ENCODE results near the gene B4GALT4.
"Not testable (repeated sequence)": the region's sequence is repeated elsewhere in the genome, so short reads cannot be mapped to it uniquely, and the experiment has no call there.

B4GALT4 gene

GRCh38 chr3:119240591-119241434, at the start of gene B4GALT4:
B4GALT4 (minus strand) TSS chr3:119240878; CDS start chr3:119230099, 10,779 bp downstream.
- Histone ChIP-seq H3K4me1 (ENCODE audit: insufficient read depth, low read length) (peaks cover 3% of the 10 kb centered on the region; the same call in 1 of the 2 replicates), H3K27me3 (ENCODE audit: insufficient read depth, low read length) (no peaks in the 10 kb centered on the region), H3K9me3 (ENCODE audit: insufficient read depth, low read depth, low read length) (no peaks in the 10 kb centered on the region), H3K36me3 (ENCODE audit: insufficient read depth, low read depth, low read length) (peaks cover 15% of the 10 kb centered on the region), H3K4me3 (ENCODE audit: low read length) (peak within 1 kb of the TSS; percentile 89), H3K27ac (ENCODE audit: low read length) (peak within 1 kb of the TSS; percentile 1), H3K9ac (ENCODE audit: low read depth, low read length) (peak within 1 kb of the TSS; percentile 87)

DNA sequence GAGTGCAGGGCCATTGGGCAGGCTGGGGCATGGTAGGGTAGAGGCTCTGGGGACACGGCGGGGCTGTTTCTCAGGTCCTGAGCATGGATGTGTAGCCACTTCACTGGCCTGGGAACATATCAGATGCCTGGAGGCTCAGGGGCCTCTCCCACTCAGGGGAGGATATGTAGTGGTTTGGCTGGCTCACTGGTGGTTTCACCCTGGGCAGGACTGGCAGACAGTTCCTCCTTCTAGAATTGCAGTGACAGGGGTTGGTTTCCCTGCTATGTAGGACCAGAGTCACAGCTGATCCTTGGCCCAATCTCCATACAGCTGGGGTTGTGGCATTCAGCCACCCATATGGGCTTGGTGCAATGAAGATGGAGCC, 48.7 kb upstream of the B4GALT4 start:
- Histone ChIP-seq H3K36me3 (ENCODE audit: insufficient read depth, low read depth, low read length) (no peaks in the 10 kb centered on the region), H3K9ac (ENCODE audit: low read depth, low read length) (no peak overlapping the region), H3K4me1 (ENCODE audit: insufficient read depth, low read length) (peaks cover 5% of the 10 kb centered on the region; the same call in 1 of the 2 replicates), H3K27ac (ENCODE audit: low read length) (no peak overlapping the region), H3K4me3 (ENCODE audit: low read length) (no peak overlapping the region), H3K9me3 (ENCODE audit: insufficient read depth, low read depth, low read length) (no peaks in the 10 kb centered on the region; the same call in 1 of the 2 replicates), H3K27me3 (ENCODE audit: insufficient read depth, low read length) (peaks cover 23% of the 10 kb centered on the region)

DNA sequence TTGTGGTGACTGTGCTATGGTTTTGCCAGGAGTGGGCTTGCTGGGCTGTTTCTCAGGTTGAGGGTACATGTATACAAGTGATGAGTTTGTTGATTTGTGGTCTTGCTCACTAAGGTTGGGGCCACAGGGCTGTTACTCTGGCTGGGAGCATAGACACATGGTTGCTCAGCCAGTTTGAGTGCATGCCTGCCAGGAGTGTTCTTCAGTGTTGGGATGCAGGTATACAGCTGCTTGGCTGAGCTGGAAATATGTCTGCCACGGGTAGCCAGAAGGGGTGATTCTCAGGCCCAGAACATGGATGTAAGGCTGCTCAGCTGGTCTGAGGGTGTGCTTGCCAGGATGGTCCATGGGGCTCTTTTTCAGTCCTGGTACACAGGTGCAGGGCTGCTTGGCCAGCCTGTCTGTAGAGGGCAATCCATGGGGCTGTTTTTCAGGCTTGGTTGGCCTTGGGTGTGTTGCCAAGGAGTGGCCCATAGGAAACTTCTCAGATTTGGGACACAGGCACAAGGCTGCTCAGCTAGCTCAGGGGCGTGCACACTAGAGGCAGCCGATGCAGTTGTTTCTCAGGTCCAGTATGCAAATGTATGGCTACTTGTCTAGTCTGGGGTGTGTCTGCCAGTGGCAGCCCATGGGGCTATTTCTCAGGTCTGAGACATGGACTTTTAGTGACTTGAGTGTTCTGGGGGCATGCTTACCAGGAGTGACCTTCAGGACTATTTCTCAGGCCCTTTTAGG, 48.2 kb upstream of the B4GALT4 start:
- no peak overlapping the region for H3K27ac ChIP-seq (ENCODE audit: low read length)
- H3K27me3 ChIP-seq (ENCODE audit: insufficient read depth, low read length), result peaks cover 17% of the 10 kb centered on the region
- H3K9me3 ChIP-seq (ENCODE audit: insufficient read depth, low read depth, low read length), result no peaks in the 10 kb centered on the region; the same call in 1 of the 2 replicates
- H3K9ac ChIP-seq (ENCODE audit: low read depth, low read length), result no peak overlapping the region
- no peaks in the 10 kb centered on the region for H3K36me3 ChIP-seq (ENCODE audit: insufficient read depth, low read depth, low read length)
- H3K4me1 ChIP-seq (ENCODE audit: insufficient read depth, low read length), result peaks cover 5% of the 10 kb centered on the region; the same call in 1 of the 2 replicates
- H3K4me3 ChIP-seq (ENCODE audit: low read length), result no peak overlapping the region

- H3K4me1 ChIP-seq (ENCODE audit: insufficient read depth, low read length), result no peaks in the 10 kb centered on the region
- H3K9ac ChIP-seq (ENCODE audit: low read depth, low read length), result no peak overlapping the region
- peaks cover 12% of the 10 kb centered on the region for H3K9me3 ChIP-seq (ENCODE audit: insufficient read depth, low read depth, low read length)
- H3K27me3 ChIP-seq (ENCODE audit: insufficient read depth, low read length), result no peaks in the 10 kb centered on the region
- H3K36me3 ChIP-seq (ENCODE audit: insufficient read depth, low read depth, low read length), result no peaks in the 10 kb centered on the region
- no peak overlapping the region for H3K4me3 ChIP-seq (ENCODE audit: low read length)
- H3K27ac ChIP-seq (ENCODE audit: low read length), result no peak overlapping the region
These were observed 39.0 kb upstream of the B4GALT4 start for GRCh38 chr3:119279584-119280243.

DNA sequence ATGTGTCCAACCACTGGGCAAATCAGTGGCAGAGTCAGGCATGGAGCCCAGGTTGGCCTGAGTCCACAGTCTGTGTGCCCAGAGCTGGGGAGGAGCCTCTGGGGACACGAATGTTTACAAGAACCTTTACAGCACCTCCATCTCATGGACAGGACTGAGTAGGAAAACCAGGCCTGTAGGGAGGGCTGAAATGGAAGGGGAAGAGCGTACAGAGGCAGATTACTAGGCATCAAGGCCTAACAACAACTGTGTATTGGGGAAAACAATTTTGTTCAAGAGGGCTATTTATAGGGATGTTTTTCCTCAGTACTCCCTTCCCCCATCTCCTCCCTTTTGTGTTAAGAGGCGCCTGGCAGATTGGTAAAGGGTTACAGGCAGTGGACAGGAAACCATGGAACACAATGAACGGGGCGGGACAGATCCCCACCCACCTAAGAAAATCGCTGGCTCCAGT, 38.5 kb upstream of the B4GALT4 start:
- Histone ChIP-seq H3K36me3 (ENCODE audit: insufficient read depth, low read depth, low read length) (no peaks in the 10 kb centered on the region), H3K4me3 (ENCODE audit: low read length) (no peak overlapping the region), H3K9ac (ENCODE audit: low read depth, low read length) (no peak overlapping the region), H3K4me1 (ENCODE audit: insufficient read depth, low read length) (no peaks in the 10 kb centered on the region), H3K27me3 (ENCODE audit: insufficient read depth, low read length) (no peaks in the 10 kb centered on the region), H3K27ac (ENCODE audit: low read length) (no peak overlapping the region), H3K9me3 (ENCODE audit: insufficient read depth, low read depth, low read length) (peaks cover 12% of the 10 kb centered on the region)

- H3K27ac ChIP-seq (ENCODE audit: low read length), result no peak overlapping the region
- H3K4me3 ChIP-seq (ENCODE audit: low read length), result no peak overlapping the region
- H3K36me3 ChIP-seq (ENCODE audit: insufficient read depth, low read depth, low read length), result no peaks in the 10 kb centered on the region
These were observed 36.0 kb upstream of the B4GALT4 start for GRCh38 chr3:119276680-119277079.

GRCh38 chr3:119270212-119270611, 29.5 kb upstream of the B4GALT4 start:
- not testable (repeated sequence) for H3K4me3 ChIP-seq (ENCODE audit: low read length); H3K27me3 ChIP-seq (ENCODE audit: insufficient read depth, low read length); H3K9me3 ChIP-seq (ENCODE audit: insufficient read depth, low read depth, low read length)

More at GRCh38 chr3:119276680-119277079, 36.0 kb upstream of the B4GALT4 start:
- Histone ChIP-seq H3K9ac (ENCODE audit: low read depth, low read length) (no peak overlapping the region), H3K27me3 (ENCODE audit: insufficient read depth, low read length) (no peaks in the 10 kb centered on the region), H3K4me1 (ENCODE audit: insufficient read depth, low read length) (no peaks in the 10 kb centered on the region), H3K9me3 (ENCODE audit: insufficient read depth, low read depth, low read length) (no peaks in the 10 kb centered on the region)

DNA sequence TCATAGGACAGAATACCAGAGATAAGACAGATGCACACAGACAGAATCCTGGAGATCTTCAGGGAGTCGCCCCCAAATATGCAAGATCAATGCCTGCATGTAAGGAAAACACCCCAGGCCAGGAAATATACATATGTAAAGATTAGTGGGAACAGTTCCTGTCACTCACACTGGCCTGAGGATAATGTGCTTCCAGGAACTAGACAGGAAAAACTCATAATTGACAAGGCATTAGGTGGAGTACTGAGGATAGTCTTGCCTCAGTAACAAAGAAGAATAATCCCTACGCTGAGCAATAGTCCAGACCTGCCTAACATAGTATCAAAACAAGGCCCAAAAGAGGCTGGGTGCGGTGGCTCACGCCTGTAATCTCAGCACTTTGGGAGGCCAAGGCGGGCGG, 20.4 kb upstream of the B4GALT4 start:
- H3K36me3 ChIP-seq (ENCODE audit: insufficient read depth, low read depth, low read length), result no peaks in the 10 kb centered on the region
- no peak overlapping the region for H3K27ac ChIP-seq (ENCODE audit: low read length)
- no peaks in the 10 kb centered on the region for H3K27me3 ChIP-seq (ENCODE audit: insufficient read depth, low read length)
- H3K4me1 ChIP-seq (ENCODE audit: insufficient read depth, low read length), result peaks cover 32% of the 10 kb centered on the region; the same call in 1 of the 2 replicates
- H3K4me3 ChIP-seq (ENCODE audit: low read length), result no peak overlapping the region
- no peaks in the 10 kb centered on the region for H3K9me3 ChIP-seq (ENCODE audit: insufficient read depth, low read depth, low read length)
- no peak overlapping the region for H3K9ac ChIP-seq (ENCODE audit: low read depth, low read length)

More at GRCh38 chr3:119270212-119270611, 29.5 kb upstream of the B4GALT4 start:
- not testable (repeated sequence) for H3K27ac ChIP-seq (ENCODE audit: low read length); H3K9ac ChIP-seq (ENCODE audit: low read depth, low read length); H3K4me1 ChIP-seq (ENCODE audit: insufficient read depth, low read length); H3K36me3 ChIP-seq (ENCODE audit: insufficient read depth, low read depth, low read length)

DNA sequence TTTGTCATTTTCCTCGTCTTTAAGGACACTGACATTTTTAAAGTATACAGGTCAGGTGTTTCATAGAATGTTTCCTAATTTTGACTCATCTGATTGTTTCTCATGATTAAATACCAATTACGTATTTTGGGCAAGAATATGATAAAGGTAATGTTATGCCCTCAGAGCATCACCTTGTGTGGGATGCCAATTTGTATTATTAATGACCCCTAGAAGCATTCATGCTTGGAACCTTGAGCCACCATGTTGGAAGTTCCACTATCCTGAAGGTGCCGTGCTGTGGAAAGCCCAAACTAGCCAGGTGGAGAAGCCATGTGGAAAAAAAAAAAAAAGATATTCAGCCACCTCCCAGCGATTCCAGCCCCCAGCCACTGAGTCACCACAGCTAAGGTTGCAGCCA, 19.1 kb upstream of the B4GALT4 start:
- Histone ChIP-seq H3K4me1 (ENCODE audit: insufficient read depth, low read length) (peaks cover 35% of the 10 kb centered on the region; the same call in 1 of the 2 replicates), H3K4me3 (ENCODE audit: low read length) (no peak overlapping the region), H3K27ac (ENCODE audit: low read length) (no peak overlapping the region)

GRCh38 chr3:119258915-119259314, 18.2 kb upstream of the B4GALT4 start:
- Histone ChIP-seq H3K36me3 (ENCODE audit: insufficient read depth, low read depth, low read length) (no peaks in the 10 kb centered on the region), H3K9me3 (ENCODE audit: insufficient read depth, low read depth, low read length) (no peaks in the 10 kb centered on the region), H3K27me3 (ENCODE audit: insufficient read depth, low read length) (no peaks in the 10 kb centered on the region), H3K27ac (ENCODE audit: low read length) (no peak overlapping the region), H3K4me1 (ENCODE audit: insufficient read depth, low read length) (peaks cover 42% of the 10 kb centered on the region; the same call in 1 of the 2 replicates), H3K9ac (ENCODE audit: low read depth, low read length) (no peak overlapping the region; the same call in 1 of the 2 replicates), H3K4me3 (ENCODE audit: low read length) (no peak overlapping the region)

More for the DNA sequence above, 19.1 kb upstream of the B4GALT4 start:
- Histone ChIP-seq H3K27me3 (ENCODE audit: insufficient read depth, low read length) (no peaks in the 10 kb centered on the region), H3K36me3 (ENCODE audit: insufficient read depth, low read depth, low read length) (no peaks in the 10 kb centered on the region), H3K9ac (ENCODE audit: low read depth, low read length) (no peak overlapping the region), H3K9me3 (ENCODE audit: insufficient read depth, low read depth, low read length) (no peaks in the 10 kb centered on the region)

DNA sequence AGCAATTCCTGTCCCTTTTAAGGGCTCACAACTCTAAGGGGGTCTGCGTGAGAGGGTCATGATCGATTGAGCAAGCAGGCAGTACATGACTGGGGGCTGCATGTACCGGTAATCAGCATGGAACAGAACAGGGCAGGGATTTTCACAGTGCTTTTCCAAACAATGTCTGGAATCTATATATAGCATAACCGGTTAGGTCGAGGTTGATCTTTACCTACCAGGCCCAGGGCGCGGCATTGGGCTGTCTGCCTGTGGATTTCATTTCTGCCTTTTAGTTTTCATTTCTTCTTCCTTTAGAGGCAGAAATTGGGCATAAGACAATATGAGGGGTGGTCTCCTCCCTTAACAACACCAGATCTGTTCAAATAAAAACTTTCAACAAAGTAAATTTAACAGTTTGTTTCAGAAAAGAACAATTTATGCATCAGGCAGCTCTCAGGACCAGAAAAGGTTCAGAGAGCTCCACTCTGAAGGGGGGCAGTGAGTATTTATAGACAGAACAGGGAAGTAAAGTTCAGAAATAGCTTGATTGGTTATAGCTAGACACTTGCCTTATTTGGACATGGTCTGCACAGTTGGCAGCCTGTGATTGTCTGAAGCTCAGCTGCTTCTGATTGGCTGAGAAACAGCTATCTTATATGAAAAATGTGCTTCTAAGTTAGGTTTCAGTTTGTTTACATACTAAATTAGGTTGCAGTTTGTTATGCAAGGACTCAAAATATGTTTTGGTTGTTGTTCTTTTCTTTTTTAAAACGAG, 17.2 kb upstream of the B4GALT4 start:
- Histone ChIP-seq H3K9ac (ENCODE audit: low read depth, low read length) (peak overlapping the region; percentile 54; the same call in 1 of the 2 replicates), H3K4me1 (ENCODE audit: insufficient read depth, low read length) (peaks cover 42% of the 10 kb centered on the region; the same call in 1 of the 2 replicates), H3K27me3 (ENCODE audit: insufficient read depth, low read length) (no peaks in the 10 kb centered on the region), H3K27ac (ENCODE audit: low read length) (peak overlapping the region; percentile 68), H3K4me3 (ENCODE audit: low read length) (no peak overlapping the region), H3K36me3 (ENCODE audit: insufficient read depth, low read depth, low read length) (no peaks in the 10 kb centered on the region), H3K9me3 (ENCODE audit: insufficient read depth, low read depth, low read length) (no peaks in the 10 kb centered on the region)

Measured in iPS-20b (cell line).